HEK293 (cell line): ENCODE measurements around the gene UBR4.

Experiments
- ATF2 ChIP-seq: fragments of 450-650 bp; formaldehyde crosslinking; IDR thresholded peaks from 2 replicates; pipeline ENCODE4 v1.5.1; 2016; ENCODE audit warnings: missing biosample characterization, missing genetic modification characterization, low read depth
- CTCF ChIP-seq: fragments of 450-650 bp; formaldehyde crosslinking; IDR thresholded peaks from 2 replicates; pipeline ENCODE4 v1.5.1; 2016; ENCODE audit warnings: missing biosample characterization, missing genetic modification characterization
- SP3 ChIP-seq: fragments of 450-650 bp; formaldehyde crosslinking; IDR thresholded peaks from 2 replicates; pipeline ENCODE4 v1.5.1; 2016; ENCODE audit warnings: missing biosample characterization, missing genetic modification characterization
- SP7 ChIP-seq: fragments of 450-650 bp; formaldehyde crosslinking; IDR thresholded peaks from 2 replicates; pipeline ENCODE4 v1.5.1; 2016; ENCODE audit warnings: missing biosample characterization, missing genetic modification characterization
- YY1 ChIP-seq: fragments of 450-650 bp; formaldehyde crosslinking; IDR thresholded peaks from 2 replicates; pipeline ENCODE4 v1.5.1; 2018; ENCODE audit warnings: missing biosample characterization, missing genetic modification characterization
- ZFP37 ChIP-seq: fragments of 450-650 bp; formaldehyde crosslinking; IDR thresholded peaks from 2 replicates; pipeline ENCODE4 v1.5.1; 2016; ENCODE audit warnings: missing biosample characterization, missing genetic modification characterization
- ZFP41 ChIP-seq: fragments of 450-650 bp; formaldehyde crosslinking; IDR thresholded peaks from 2 replicates; pipeline ENCODE4 v1.5.1; 2016; ENCODE audit warnings: missing biosample characterization, missing genetic modification characterization, borderline replicate concordance
- ZNF157 ChIP-seq: fragments of 450-650 bp; formaldehyde crosslinking; IDR thresholded peaks from 2 replicates; pipeline ENCODE4 v1.5.1; 2016; ENCODE audit warnings: missing biosample characterization, missing genetic modification characterization
- ZNF843 ChIP-seq: fragments of 450-650 bp; formaldehyde crosslinking; IDR thresholded peaks from 2 replicates; pipeline ENCODE4 v1.5.1; 2016; ENCODE audit warnings: missing biosample characterization, missing genetic modification characterization

- no peak for TF ChIP-seq ZFP37 (tag by site-specific recombination)
- TF ChIP-seq CTCF (tag by site-specific recombination): no peak
- TF ChIP-seq SP3 (tag by site-specific recombination): no peak
- no peak for TF ChIP-seq ATF2 (tag by site-specific recombination)
- no peak for TF ChIP-seq ZNF157 (tag by site-specific recombination)
- TF ChIP-seq YY1 (tag by site-specific recombination): no peak
- no peak for TF ChIP-seq SP7 (tag by site-specific recombination)
- TF ChIP-seq ZNF843 (tag by site-specific recombination): no peak
- TF ChIP-seq ZFP41: no peak
Measured at GRCh38 chr1:19164274-19165015, 45.6 kb downstream of the UBR4 start.
